GM19193 (cell line): ENCODE measurements around the gene RHAG.

ENCODE experiments used
- POLR2A ChIP-seq: IDR thresholded peaks from 4 replicates; pipeline ENCODE4 v1.6.1; 2011; ENCODE audit not compliant: insufficient read depth, insufficient read length; ENCODE audit errors: extremely low read depth

RHAG gene

GRCh38 chr6:49636713-49637349 lies at the start of gene RHAG:
Gene RHAG, minus strand, starts transcription at chr6:49636839. Its CDS starts 27 bp downstream, at chr6:49636812.
- TF ChIP-seq POLR2A: no peak

GRCh38 chr6:49676671-49677281 lies 40.1 kb upstream of the RHAG start:
- no peak for TF ChIP-seq POLR2A

- TF ChIP-seq POLR2A: no peak
These were observed 39.2 kb upstream of the RHAG start for GRCh38 chr6:49675816-49676215.

- no peak for TF ChIP-seq POLR2A
These were observed 31.5 kb upstream of the RHAG start for GRCh38 chr6:49668083-49668511.

- TF ChIP-seq POLR2A: no peak
These were observed 30.5 kb upstream of the RHAG start for GRCh38 chr6:49666930-49667757.

GRCh38 chr6:49666480-49666879 lies 29.8 kb upstream of the RHAG start:
- no peak for TF ChIP-seq POLR2A

GRCh38 chr6:49664817-49665216 lies 28.2 kb upstream of the RHAG start:
- TF ChIP-seq POLR2A: no peak

- TF ChIP-seq POLR2A: no peak
These were observed 26.2 kb upstream of the RHAG start for GRCh38 chr6:49662892-49663261.

- no peak for TF ChIP-seq POLR2A
These were observed 25.7 kb upstream of the RHAG start for GRCh38 chr6:49662231-49662891.

GRCh38 chr6:49653942-49654341 lies 17.3 kb upstream of the RHAG start:
- TF ChIP-seq POLR2A: no peak

GRCh38 chr6:49653438-49653837 lies 16.8 kb upstream of the RHAG start:
- TF ChIP-seq POLR2A: no peak

GRCh38 chr6:49651239-49651638 lies 14.6 kb upstream of the RHAG start:
- no peak for TF ChIP-seq POLR2A

GRCh38 chr6:49649988-49650387 lies 13.3 kb upstream of the RHAG start:
- TF ChIP-seq POLR2A: no peak

- no peak for TF ChIP-seq POLR2A
These were observed 11.4 kb upstream of the RHAG start for GRCh38 chr6:49648036-49648435.

GRCh38 chr6:49647476-49647875 lies 10.8 kb upstream of the RHAG start:
- TF ChIP-seq POLR2A: no peak
